IPS DF 6.9 (cell line): Measurements from ENCODE around the gene CDCA5.

Source experiments
- DNase-seq: peaks from one replicate; pipeline ENCODE4 v3.0.0-alpha.2; 2013; ENCODE audit warnings: low read depth, low spot score
- H3K27ac ChIP-seq: one replicate; pipeline ENCODE4 v1.5.1; 2013; ENCODE audit warnings: low read length, control low read depth
- H3K27me3 ChIP-seq: 2 replicates; pipeline ENCODE4 v1.6.1; 2013; ENCODE audit warnings: mild to moderate bottlenecking, low read length; ENCODE audit not compliant: control insufficient read depth, insufficient read depth
- H3K36me3 ChIP-seq: 2 replicates; pipeline ENCODE4 v1.6.1; 2013; ENCODE audit warnings: low read length; ENCODE audit not compliant: control insufficient read depth, insufficient read depth
- H3K4me1 ChIP-seq: 2 replicates; pipeline ENCODE4 v1.6.1; 2013; ENCODE audit warnings: low read length; ENCODE audit not compliant: control insufficient read depth, insufficient read depth
- H3K4me3 ChIP-seq: 2 replicates; pipeline ENCODE4 v1.5.1; 2013; ENCODE audit warnings: mild to moderate bottlenecking, low read length
- H3K9me3 ChIP-seq: 2 replicates; pipeline ENCODE4 v1.6.1; 2013; ENCODE audit warnings: low read length, inconsistent platforms; ENCODE audit not compliant: control insufficient read depth, insufficient read depth
- WGBS: extraction: QIAGEN DNeasy Blood & Tissue Kit; methylation state at CpG from one replicate; pipeline ENCODE4 v1.1.7; 2013; ENCODE audit warnings: mixed read lengths, missing lambda C conversion rate; ENCODE audit not compliant: insufficient read length, insufficient coverage; 5-methylcytosine and 5-hydroxymethylcytosine counted together

CDCA5 gene

GRCh38 chr11:65118097-65118837, 34.4 kb upstream of the CDCA5 start:
- Histone ChIP-seq H3K36me3 (peaks cover 14% of the 10 kb centered on the region; the same call in 1 of the 2 replicates), H3K4me3 (no peak overlapping the region), H3K27ac (no peak overlapping the region)

DNA sequence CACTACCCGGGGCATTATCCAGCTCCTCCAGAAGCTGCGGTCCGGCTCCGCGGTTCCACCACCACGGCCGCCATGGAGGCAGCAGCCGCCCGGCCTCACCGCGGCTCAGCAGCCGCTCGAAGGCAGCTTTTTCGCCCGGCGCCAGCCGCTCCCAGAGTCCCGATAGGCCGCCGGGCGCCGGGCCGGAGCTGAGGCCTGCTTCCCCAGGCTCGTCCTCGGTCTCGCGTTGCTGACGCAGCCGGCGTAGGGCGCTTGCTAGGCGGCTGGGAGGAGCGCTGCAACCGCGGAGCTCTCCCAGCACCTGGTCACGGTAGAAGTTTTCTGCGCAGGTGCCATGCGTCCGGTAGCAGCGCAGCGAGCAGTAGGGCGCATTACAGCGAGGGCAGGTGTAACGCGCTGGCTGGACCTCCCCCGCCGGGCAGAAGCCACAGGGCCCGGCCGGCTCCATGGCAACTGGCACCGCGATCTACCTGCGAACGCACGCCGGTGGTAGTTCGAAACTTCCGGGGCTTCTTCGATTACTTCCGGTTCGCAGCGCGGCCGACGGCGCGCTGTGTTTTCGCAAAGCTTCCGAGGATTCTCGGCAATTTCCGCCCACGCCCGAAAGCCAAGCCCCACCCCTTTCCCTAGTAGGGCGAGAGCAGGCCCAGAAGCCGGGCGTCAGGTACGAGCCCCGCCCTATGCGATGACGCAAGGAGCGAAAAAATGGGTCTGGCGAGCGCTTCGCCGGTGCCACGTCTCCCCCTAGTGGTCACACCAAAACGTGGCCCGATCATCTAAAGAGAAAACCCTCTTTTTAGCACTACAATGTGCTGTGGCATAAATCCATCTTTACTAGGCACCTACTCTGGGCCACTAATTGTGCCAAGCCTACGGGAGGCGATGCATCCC, 33.6 kb upstream of the CDCA5 start, which contains the start of gene ZNHIT2:
ZNHIT2 (minus strand) TSS at position 496 of the 891 bp plus-strand sequence; CDS start at position 448, 48 bp downstream.
- DNase-seq, result peak; percentile 95
- Histone ChIP-seq H3K36me3 (peaks cover 14% of the 10 kb centered on the region; the same call in 1 of the 2 replicates), H3K4me3 (peak within 1 kb of the TSS; percentile 85), H3K27me3 (no peaks in the 10 kb centered on the region), H3K27ac (no peak within 1 kb of the TSS), H3K9me3 (no peaks in the 10 kb centered on the region), H3K4me1 (no peaks in the 10 kb centered on the region)
- WGBS, result no CpG with 5 or more reads among the region's 89 CpGs

More at GRCh38 chr11:65118097-65118837, 34.4 kb upstream of the CDCA5 start:
- H3K4me1 ChIP-seq, result no peaks in the 10 kb centered on the region
- H3K9me3 ChIP-seq, result no peaks in the 10 kb centered on the region
- H3K27me3 ChIP-seq, result no peaks in the 10 kb centered on the region
- no peak for DNase-seq
- no CpG with 5 or more reads among the region's 18 CpGs for WGBS

- no CpG with 5 or more reads among the region's 68 CpGs for whole genome bisulfite sequencing
- Histone ChIP-seq H3K4me3 (peak overlapping the region; percentile 85; the same call in 1 of the 2 replicates), H3K4me1 (no peaks in the 10 kb centered on the region), H3K9me3 (no peaks in the 10 kb centered on the region), H3K36me3 (peaks cover 14% of the 10 kb centered on the region; the same call in 1 of the 2 replicates), H3K27ac (no peak overlapping the region), H3K27me3 (no peaks in the 10 kb centered on the region)
- DNase-seq, result no peak
These were observed 32.7 kb upstream of the CDCA5 start for GRCh38 chr11:65116370-65117205.

- H3K4me1 ChIP-seq, result peaks cover 2% of the 10 kb centered on the region
- no peak overlapping the region for H3K27ac ChIP-seq
- WGBS, result no CpG with 5 or more reads among the region's 21 CpGs
- H3K4me3 ChIP-seq, result no peak overlapping the region
- no peaks in the 10 kb centered on the region for H3K27me3 ChIP-seq
- no peak for DNase-seq
- H3K36me3 ChIP-seq, result peaks cover 10% of the 10 kb centered on the region; the same call in 1 of the 2 replicates
- H3K9me3 ChIP-seq, result no peaks in the 10 kb centered on the region
These were observed 31.7 kb upstream of the CDCA5 start for GRCh38 chr11:65115361-65116082.

GRCh38 chr11:65114538-65115171, 30.8 kb upstream of the CDCA5 start:
- peaks cover 2% of the 10 kb centered on the region for H3K4me1 ChIP-seq
- H3K36me3 ChIP-seq, result peaks cover 5% of the 10 kb centered on the region; the same call in 1 of the 2 replicates

DNA sequence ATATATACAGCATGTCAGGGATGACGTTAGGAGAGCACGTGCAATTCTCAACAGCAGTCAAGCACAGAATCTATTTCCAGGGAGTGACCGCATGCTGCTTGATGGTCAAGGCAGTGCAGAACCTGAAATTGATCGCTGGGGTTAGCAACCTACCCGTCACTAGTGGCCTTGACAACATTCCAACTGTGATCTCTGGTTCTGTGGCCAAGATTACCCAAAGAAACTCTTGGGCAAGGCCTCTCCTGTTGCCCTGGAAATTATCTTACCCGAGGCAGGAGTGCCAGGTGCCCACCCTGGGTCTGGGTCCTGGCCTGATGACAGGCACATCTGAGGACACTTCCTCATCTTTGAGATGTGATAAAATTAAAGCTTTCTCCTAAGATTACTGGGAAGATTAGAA, 30.0 kb upstream of the CDCA5 start:
- Histone ChIP-seq H3K4me1 (peaks cover 2% of the 10 kb centered on the region), H3K36me3 (peaks cover 8% of the 10 kb centered on the region; the same call in 1 of the 2 replicates), H3K27me3 (no peaks in the 10 kb centered on the region), H3K27ac (no peak overlapping the region), H3K9me3 (no peaks in the 10 kb centered on the region), H3K4me3 (no peak overlapping the region)
- DNase-seq, result no peak
- no CpG with 5 or more reads among the region's 6 CpGs for WGBS

More at GRCh38 chr11:65114538-65115171, 30.8 kb upstream of the CDCA5 start:
- H3K9me3 ChIP-seq, result no peaks in the 10 kb centered on the region
- DNase-seq, result no peak
- H3K27me3 ChIP-seq, result no peaks in the 10 kb centered on the region
- no peak overlapping the region for H3K27ac ChIP-seq
- H3K4me3 ChIP-seq, result no peak overlapping the region
- no CpG with 5 or more reads among the region's 11 CpGs for WGBS

- H3K9me3 ChIP-seq, result no peaks in the 10 kb centered on the region
- no peaks in the 10 kb centered on the region for H3K27me3 ChIP-seq
- no peak overlapping the region for H3K27ac ChIP-seq
- peaks cover 12% of the 10 kb centered on the region; the same call in 1 of the 2 replicates for H3K36me3 ChIP-seq
- H3K4me3 ChIP-seq, result peak overlapping the region; percentile 79; the same call in 1 of the 2 replicates
- WGBS, result no CpG with 5 or more reads among the region's 14 CpGs
- peaks cover 2% of the 10 kb centered on the region for H3K4me1 ChIP-seq
- no peak for DNase-seq
These were observed 29.5 kb upstream of the CDCA5 start for GRCh38 chr11:65113361-65113756.

- Histone ChIP-seq H3K4me1 (peaks cover 2% of the 10 kb centered on the region), H3K27ac (no peak overlapping the region), H3K4me3 (peak overlapping the region; percentile 79; the same call in 1 of the 2 replicates), H3K36me3 (peaks cover 18% of the 10 kb centered on the region; the same call in 1 of the 2 replicates), H3K9me3 (no peaks in the 10 kb centered on the region), H3K27me3 (no peaks in the 10 kb centered on the region)
- WGBS, result no CpG with 5 or more reads among the region's 57 CpGs
- no peak for DNase-seq
These were observed 28.9 kb upstream of the CDCA5 start for GRCh38 chr11:65112546-65113360.
